Stomach (tissue), 9 donors: ENCODE results near the gene KLK12. TPM values are rescaled to one million over a fixed set of nuclear protein-coding genes. Genes with fewer than 3 reads are reported as not detected.

ENCODE experiments used
- DNase-seq, 2 donors: peaks; one replicate each; pipeline versions ENCODE4 v3.0.0 to v3.0.0-alpha.2; 2013 to 2019
- H3K27ac ChIP-seq, 5 donors: fragments of 200-600 bp in 4 of 5; sonication (generic) in 4 of 5; one replicate each; pipeline ENCODE4 v1.5.1; 2013 to 2019; ENCODE audit warnings: mild to moderate bottlenecking in 1 of 5, moderate library complexity in 1 of 5
- H3K27me3 ChIP-seq, 3 donors: fragments of 200-600 bp; sonication (generic); one replicate each; pipeline ENCODE4 v1.5.1; 2017 to 2019; ENCODE audit warnings: mixed run types in 1 of 3
- H3K36me3 ChIP-seq, 4 donors: fragments of 200-600 bp; sonication (generic); 1 replicate in 3 of 4; 2 replicates in 1 of 4; pipeline ENCODE4 v1.5.1; 2016 to 2019
- H3K4me1 ChIP-seq, 4 donors: fragments of 200-600 bp; sonication (generic); one replicate each; pipeline ENCODE4 v1.5.1; 2016 to 2019
- H3K4me3 ChIP-seq, 4 donors: fragments of 200-600 bp; sonication (generic) in 3 of 4; one replicate each; pipeline ENCODE4 v1.5.1; 2016 to 2019; ENCODE audit warnings: mild to moderate bottlenecking in 1 of 4
- H3K9me3 ChIP-seq, 4 donors: fragments of 200-600 bp; sonication (generic); one replicate each; pipeline ENCODE4 v1.5.1; 2016 to 2019
- EP300 ChIP-seq: sonication (generic); formaldehyde crosslinking; IDR thresholded peaks from one replicate; pipeline ENCODE4 v1.6.1; 2017; ENCODE audit warnings: antibody characterized with exemption
- POLR2A ChIP-seq, 4 donors: fragments of 450-650 bp; IDR thresholded peaks; one replicate each; pipeline ENCODE4 v1.6.1; 2016; ENCODE audit warnings: antibody characterized with exemption in 4 of 4, control low read depth in 2 of 4, mild to moderate bottlenecking in 1 of 4, moderate library complexity in 1 of 4
- POLR2AphosphoS5 ChIP-seq, 3 donors: sonication (generic); formaldehyde crosslinking; IDR thresholded peaks; one replicate each; pipeline ENCODE4 v1.6.1; 2016; ENCODE audit warnings: antibody characterized with exemption in 3 of 3
- WGBS, 5 donors: extraction: QIAGEN DNeasy Blood & Tissue Kit in 3 of 5; methylation state at CpG; one replicate each; pipeline versions ENCODE4 v1.1.5 to v1.1.7; 2013 to 2018; 5-methylcytosine and 5-hydroxymethylcytosine counted together
- intact Hi-C: fragments of 100-400 bp; cut with DNase I; formaldehyde crosslinking; loops from one replicate; pipeline ENCODE4 v1.15.1; 2023; ENCODE audit warnings: low total_unique reads
- polyA plus RNA-seq, 3 donors: library from polyadenylated mRNA; stranded (reverse); fragments of 200-250 nt; gene quantifications; one replicate each; pipeline ENCODE4 v1.2.3, GENCODE V29; 2013
- total RNA-seq, 5 donors: library from RNA; depleted of rRNA; stranded (reverse); fragments of >200 nt; gene quantifications; one replicate each; pipeline versions ENCODE4 v1.1.0 to v1.2.3, GENCODE V29; 2014 to 2016
- TF ChIP-seq, protein P1 (sequence below), 7 experiments: fragments of 450-650 bp in 4 of 7; fragments of 200-600 bp in 3 of 7; sonication (generic) in 3 of 7; IDR thresholded peaks; one replicate each; pipeline ENCODE4 v1.5.1; 2016 to 2019; ENCODE audit warnings: antibody characterized with exemption in 7 of 7, control low read depth in 2 of 7, mild to moderate bottlenecking in 1 of 7
- donor health status: healthy with polysubstance abuse.
- donor health status: Bipolar disorder and iron deficiency.
- donor health status: healthy.

KLK12 gene
- total and polyA plus RNA-seq, 8 donors, result 2.0 to 26.5 TPM; not detected in 6

DNA sequence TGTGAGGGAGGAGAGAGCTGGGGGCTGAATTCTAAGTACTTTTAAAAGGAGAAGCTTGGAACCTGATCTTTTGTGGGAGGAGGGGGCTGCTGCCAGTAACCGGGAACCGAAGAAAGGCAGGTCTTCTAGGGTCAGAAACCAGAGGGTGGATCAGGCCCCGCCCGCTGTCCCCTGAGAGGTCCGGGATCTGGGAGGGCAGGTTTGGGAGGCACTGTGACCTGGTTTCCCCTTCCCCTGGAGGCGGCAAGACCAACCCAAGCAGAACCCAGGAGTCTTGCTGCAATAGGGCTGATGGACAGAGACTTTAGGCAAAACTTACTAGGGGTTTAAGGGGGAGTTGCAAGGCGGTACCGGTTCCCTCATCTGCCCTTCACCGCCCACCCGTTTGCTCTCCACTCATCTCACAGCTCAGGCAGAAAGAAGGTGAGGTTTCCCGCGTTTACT lies 32.7 kb downstream of the KLK12 start:
- H3K9me3 ChIP-seq, result peaks cover 0 to 3% (median 0%) of the 10 kb centered on the region in 4 donors
- intact Hi-C loops, result no loop called here
- TF ChIP-seq POLR2A (IDR thresholded peaks at IDR 0.05) (no peak), POLR2AphosphoS5 (IDR thresholded peaks at IDR 0.05) (no peak), EP300 (no peak)
- TF ChIP-seq, protein P1, sequence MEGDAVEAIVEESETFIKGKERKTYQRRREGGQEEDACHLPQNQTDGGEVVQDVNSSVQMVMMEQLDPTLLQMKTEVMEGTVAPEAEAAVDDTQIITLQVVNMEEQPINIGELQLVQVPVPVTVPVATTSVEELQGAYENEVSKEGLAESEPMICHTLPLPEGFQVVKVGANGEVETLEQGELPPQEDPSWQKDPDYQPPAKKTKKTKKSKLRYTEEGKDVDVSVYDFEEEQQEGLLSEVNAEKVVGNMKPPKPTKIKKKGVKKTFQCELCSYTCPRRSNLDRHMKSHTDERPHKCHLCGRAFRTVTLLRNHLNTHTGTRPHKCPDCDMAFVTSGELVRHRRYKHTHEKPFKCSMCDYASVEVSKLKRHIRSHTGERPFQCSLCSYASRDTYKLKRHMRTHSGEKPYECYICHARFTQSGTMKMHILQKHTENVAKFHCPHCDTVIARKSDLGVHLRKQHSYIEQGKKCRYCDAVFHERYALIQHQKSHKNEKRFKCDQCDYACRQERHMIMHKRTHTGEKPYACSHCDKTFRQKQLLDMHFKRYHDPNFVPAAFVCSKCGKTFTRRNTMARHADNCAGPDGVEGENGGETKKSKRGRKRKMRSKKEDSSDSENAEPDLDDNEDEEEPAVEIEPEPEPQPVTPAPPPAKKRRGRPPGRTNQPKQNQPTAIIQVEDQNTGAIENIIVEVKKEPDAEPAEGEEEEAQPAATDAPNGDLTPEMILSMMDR (IDR thresholded peaks at IDR 0.05), result no peak
- 21 to 46% (median 35%) methylated on average over 12 of the region's 12 CpGs for WGBS, 5 donors
- H3K36me3 ChIP-seq, result no peaks in the 10 kb centered on the region
- peaks cover 3 to 74% (median 41%) of the 10 kb centered on the region in 3 donors for H3K27me3 ChIP-seq
- H3K27ac ChIP-seq, result no peak overlapping the region
- no peak overlapping the region for H3K4me3 ChIP-seq
- DNase-seq, result no peak
- peaks cover 0 to 9% (median 0%) of the 10 kb centered on the region in 4 donors for H3K4me1 ChIP-seq

DNA sequence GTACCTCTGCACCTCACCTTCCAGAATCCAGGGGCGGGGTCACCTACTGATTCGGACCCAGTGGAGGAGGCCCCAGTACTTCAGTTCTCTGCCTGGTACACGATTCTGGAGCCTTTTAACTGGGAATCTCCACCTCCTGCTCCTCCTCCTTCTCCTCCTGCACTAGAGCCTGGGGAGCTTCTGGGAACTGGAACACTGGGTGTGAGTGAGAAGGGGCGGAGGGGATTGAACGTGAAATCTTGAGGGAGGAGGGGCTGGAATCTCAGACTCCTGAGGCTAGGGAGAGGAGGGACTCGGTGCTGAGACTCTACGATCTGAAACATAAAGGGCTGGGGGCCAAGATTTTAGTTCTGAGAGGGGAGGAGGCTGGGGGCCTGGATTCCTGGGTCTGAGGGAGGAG lies 33.3 kb downstream of the KLK12 start, which contains the start of gene KLK8:
KLK8 (minus strand) TSS at position 90 of the 400 bp plus-strand sequence. CDS start 437 bp downstream, outside the sequence.
- WGBS, 5 donors, result 24 to 38% (median 34%) methylated on average over 6 to 7 of the region's 7 CpGs
- DNase-seq, result peak in 1 of 2 donors; percentile 39
- Histone ChIP-seq H3K9me3 (peaks cover 0 to 3% (median 0%) of the 10 kb centered on the region in 4 donors), H3K36me3 (no peaks in the 10 kb centered on the region), H3K27me3 (peaks cover under 1 to 74% (median 35%) of the 10 kb centered on the region in 3 donors), H3K4me1 (peaks cover 0 to 9% (median 0%) of the 10 kb centered on the region in 4 donors), H3K27ac (no peak within 1 kb of the TSS), H3K4me3 (no peak within 1 kb of the TSS)
- no peak for TF ChIP-seq EP300
- TF ChIP-seq, protein P1 (IDR thresholded peaks at IDR 0.05), result no peak
- no peak for TF ChIP-seq POLR2AphosphoS5 (IDR thresholded peaks at IDR 0.05)
- no peak for TF ChIP-seq POLR2A (IDR thresholded peaks at IDR 0.05)
- intact Hi-C loops, result no loop called here

DNA sequence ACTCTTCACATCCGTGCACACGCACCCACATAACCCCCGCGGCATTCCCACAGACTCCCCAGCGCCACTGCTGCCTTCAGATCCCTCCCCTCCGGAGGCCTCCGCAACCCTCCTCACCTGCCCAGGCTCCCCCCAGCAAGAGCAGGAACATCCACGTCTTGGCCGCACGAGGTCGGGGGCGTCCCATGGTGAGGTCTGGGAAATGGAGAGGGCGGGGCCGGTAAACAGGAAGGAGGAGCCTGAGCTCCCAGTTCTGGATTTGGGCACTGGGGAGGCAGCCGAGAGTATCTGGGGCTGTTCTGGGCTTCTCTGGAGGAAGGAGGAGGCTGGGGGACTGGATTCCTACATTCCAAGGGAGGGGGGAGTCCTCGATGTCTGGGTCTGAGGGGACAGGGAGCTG lies 33.8 kb downstream of the KLK12 start:
- peaks cover 0 to 3% (median 0%) of the 10 kb centered on the region in 4 donors for H3K9me3 ChIP-seq
- peaks cover 0 to 74% (median 36%) of the 10 kb centered on the region in 3 donors for H3K27me3 ChIP-seq
- 22 to 34% (median 33%) methylated on average over 15 to 16 of the region's 16 CpGs for WGBS, 5 donors
- DNase-seq, result no peak
- intact Hi-C loops, result no loop called here
- H3K4me1 ChIP-seq, result peaks cover 0 to 9% (median 0%) of the 10 kb centered on the region in 4 donors
- no peak for TF ChIP-seq POLR2A (IDR thresholded peaks at IDR 0.05)
- TF ChIP-seq, protein P1 (IDR thresholded peaks at IDR 0.05), result no peak
- TF ChIP-seq EP300, result no peak
- TF ChIP-seq POLR2AphosphoS5 (IDR thresholded peaks at IDR 0.05), result no peak
- H3K27ac ChIP-seq, result no peak overlapping the region
- no peak overlapping the region for H3K4me3 ChIP-seq
- H3K36me3 ChIP-seq, result no peaks in the 10 kb centered on the region

DNA sequence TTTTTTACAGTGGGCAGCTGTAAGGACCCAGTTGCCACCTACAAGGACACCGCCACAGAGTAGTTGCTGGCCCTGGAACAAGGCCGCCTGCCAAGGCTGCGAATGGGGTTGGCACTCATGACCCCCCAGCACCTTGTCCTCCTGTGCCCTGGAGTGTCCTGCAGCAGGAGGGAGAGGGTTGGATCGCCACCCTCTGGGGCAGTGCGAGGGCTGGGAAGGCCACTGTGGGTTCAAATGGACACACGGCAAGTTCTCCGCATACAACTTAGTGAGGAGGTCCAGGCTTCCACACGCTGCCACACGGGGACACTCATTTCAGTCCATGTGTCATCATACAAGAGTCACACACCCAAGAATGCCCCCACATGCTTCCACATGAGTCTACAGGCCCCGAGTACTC lies 34.4 kb downstream of the KLK12 start:
- Histone ChIP-seq H3K27me3 (peaks cover 0 to 70% (median 36%) of the 10 kb centered on the region in 3 donors), H3K27ac (no peak overlapping the region), H3K36me3 (no peaks in the 10 kb centered on the region), H3K9me3 (peaks cover 0 to 3% (median 0%) of the 10 kb centered on the region in 4 donors), H3K4me1 (peaks cover 0 to 9% (median 0%) of the 10 kb centered on the region in 4 donors), H3K4me3 (no peak overlapping the region)
- intact Hi-C loops, result no loop called here
- WGBS, 5 donors, result 82 to 91% (median 89%) methylated on average over 10 of the region's 10 CpGs
- DNase-seq, result no peak
- TF ChIP-seq EP300, result no peak
- TF ChIP-seq, protein P1 (IDR thresholded peaks at IDR 0.05), result no peak
- TF ChIP-seq POLR2A (IDR thresholded peaks at IDR 0.05), result no peak
- no peak for TF ChIP-seq POLR2AphosphoS5 (IDR thresholded peaks at IDR 0.05)
